ENCODE measurements around the gene INSYN2B. TPM values are rescaled to one million over a fixed set of nuclear protein-coding genes. Genes with fewer than 3 reads are reported as not detected.

The INSYN2B gene
- total and polyA plus RNA-seq, 2 of the 4 experiments (the other 2 are of a cell fraction): 9.1 to 33.5 TPM

- Histone ChIP-seq H2BK20ac (ENCODE audit: low read depth, low read length) (no peak overlapping the region), H3K4me3 (ENCODE audit: insufficient read depth, low read depth, low read length) (no peak overlapping the region), H2BK120ac (ENCODE audit: low read depth, low read length) (no peak overlapping the region), H3K4me1 (ENCODE audit: control insufficient read depth, insufficient read depth, low read length) (peaks cover 2% of the 10 kb centered on the region), H3K23ac (ENCODE audit: low read depth, low read length) (no peak overlapping the region), H3K4me2 (ENCODE audit: low read depth, low read length) (no peak overlapping the region), H3K4ac (ENCODE audit: low read depth, low read length) (no peak overlapping the region), H4K8ac (ENCODE audit: low read depth in 2 of 2, low read length in 2 of 2) (no peak overlapping the region), H3K27ac (ENCODE audit: insufficient read depth, low read length) (peak overlapping the region; percentile 68; the same call in 1 of the 2 replicates), H4K5ac (ENCODE audit: low read depth, low read length) (no peak overlapping the region), H3K18ac (ENCODE audit: low read depth, low read length) (peak overlapping the region; percentile 48; the same call in 1 of the 2 replicates), H3K27me3 (ENCODE audit: control insufficient read depth, insufficient read depth, low read length) (no peaks in the 10 kb centered on the region), H3K14ac (replicated peaks; ENCODE audit: low read depth, low read length) (no peak overlapping the region), H3K9ac (ENCODE audit: low read depth, low read length) (no peak overlapping the region), H3K56ac (ENCODE audit: extremely low read depth, insufficient read depth, low read length) (no peak overlapping the region), H2BK5ac (ENCODE audit: low read depth, low read length, poor library complexity, severe bottlenecking) (peak overlapping the region; percentile 36), H3K79me1 (ENCODE audit: low read depth in 1 of 2, low read length in 2 of 2) (no peaks in the 10 kb centered on the region; a peak in 1 of 4 replicates), H2AFZ (replicated peaks; ENCODE audit: low read length, poor library complexity) (no peak overlapping the region), H2BK15ac (ENCODE audit: low read depth, low read length) (no peak overlapping the region), H3K36me3 (ENCODE audit: control insufficient read depth, insufficient read depth, low read length) (peaks cover 2% of the 10 kb centered on the region), H3K9me3 (ENCODE audit: control insufficient read depth, insufficient read depth, low read length) (no peaks in the 10 kb centered on the region), H4K91ac (ENCODE audit: insufficient read depth, low read depth, low read length) (no peak overlapping the region), H4K20me1 (ENCODE audit: insufficient read depth, low read length) (no peaks in the 10 kb centered on the region), H2AK5ac (ENCODE audit: low read depth, low read length) (no peak overlapping the region), H2AK9ac (replicated peaks; ENCODE audit: low read depth, low read length, poor library complexity) (no peak overlapping the region), H3K9me1 (ENCODE audit: insufficient read depth, low read length) (no peaks in the 10 kb centered on the region)
- in situ Hi-C loops (cut with MboI; ENCODE audit: low sequenced_read_pairs): no loop called here
- CTCF ChIA-PET: interaction anchor here (1.4 kb wide), 1 partner anchor 119 kb away, joined by 6 read pairs; the partner anchor contains the start of gene INSYN2B
- no TSS peak for BruUV-seq (replicated peaks)
- ATAC-seq (ENCODE audit: low read depth) (no peak), DNase-seq (peak; percentile 8)
- no CpG with 5 or more reads among the region's 2 CpGs for whole genome bisulfite sequencing, 2 experiments (ENCODE audit: extremely low coverage in 2 of 2, insufficient read length in 1 of 2)
- intact Hi-C loops (cut with micrococcal nuclease): loop anchor here (1.0 to 5.0 kb wide), 2 partner anchors 114 to 119 kb away; partner anchors contain the start of gene INSYN2B
- POLR2A ChIA-PET (ENCODE audit: unreplicated experiment): no interaction called here
- dilution Hi-C loops (cut with HindIII; ENCODE audit: low sequenced_read_pairs, unreplicated experiment): no loop called here
- TF ChIP-seq CEBPB (IDR thresholded peaks at IDR 0.05; ENCODE audit: low read depth, low read length) (peak; percentile 89), RFX5 (IDR thresholded peaks at IDR 0.05; ENCODE audit: low read depth, low read length) (no peak)
These were observed 118.9 kb downstream of the INSYN2B start for GRCh38 chr5:169861433-169861832.
